VCaP (cell line): ENCODE results near the gene NOC4L.

ENCODE experiments used
- H3K27ac ChIP-seq: fragments of 450-650 bp; 2 replicates; pipeline ENCODE4 v1.5.1; 2017
- CTCF ChIP-seq: fragments of 450-650 bp; conservative IDR thresholded peaks from 2 replicates; pipeline ENCODE4 v1.5.1; 2017; ENCODE audit warnings: mild to moderate bottlenecking, moderate library complexity

Gene NOC4L

GRCh38 chr12:132152411-132152821, 8.2 kb downstream of the NOC4L start:
- no peak overlapping the region for H3K27ac ChIP-seq
- no peak for TF ChIP-seq CTCF

- TF ChIP-seq CTCF: no peak
- H3K27ac ChIP-seq: no peak overlapping the region
Measured at GRCh38 chr12:132152953-132153352, 8.7 kb downstream of the NOC4L start.

- peak; percentile 99 for TF ChIP-seq CTCF
Measured at GRCh38 chr12:132153501-132154340, 9.5 kb downstream of the NOC4L start.

GRCh38 chr12:132154341-132154761, 10.1 kb downstream of the NOC4L start:
- H3K27ac ChIP-seq: no peak overlapping the region
- TF ChIP-seq CTCF: no peak

More at GRCh38 chr12:132153501-132154340, 9.5 kb downstream of the NOC4L start:
- H3K27ac ChIP-seq: no peak overlapping the region

GRCh38 chr12:132154941-132155770, 10.9 kb downstream of the NOC4L start:
- TF ChIP-seq CTCF: no peak
- no peak overlapping the region for H3K27ac ChIP-seq

- no peak overlapping the region for H3K27ac ChIP-seq
- no peak for TF ChIP-seq CTCF
Measured at GRCh38 chr12:132155771-132156572, 11.7 kb downstream of the NOC4L start.
